ENCODE data around the gene PHRF1.

PHRF1 gene

DNA sequence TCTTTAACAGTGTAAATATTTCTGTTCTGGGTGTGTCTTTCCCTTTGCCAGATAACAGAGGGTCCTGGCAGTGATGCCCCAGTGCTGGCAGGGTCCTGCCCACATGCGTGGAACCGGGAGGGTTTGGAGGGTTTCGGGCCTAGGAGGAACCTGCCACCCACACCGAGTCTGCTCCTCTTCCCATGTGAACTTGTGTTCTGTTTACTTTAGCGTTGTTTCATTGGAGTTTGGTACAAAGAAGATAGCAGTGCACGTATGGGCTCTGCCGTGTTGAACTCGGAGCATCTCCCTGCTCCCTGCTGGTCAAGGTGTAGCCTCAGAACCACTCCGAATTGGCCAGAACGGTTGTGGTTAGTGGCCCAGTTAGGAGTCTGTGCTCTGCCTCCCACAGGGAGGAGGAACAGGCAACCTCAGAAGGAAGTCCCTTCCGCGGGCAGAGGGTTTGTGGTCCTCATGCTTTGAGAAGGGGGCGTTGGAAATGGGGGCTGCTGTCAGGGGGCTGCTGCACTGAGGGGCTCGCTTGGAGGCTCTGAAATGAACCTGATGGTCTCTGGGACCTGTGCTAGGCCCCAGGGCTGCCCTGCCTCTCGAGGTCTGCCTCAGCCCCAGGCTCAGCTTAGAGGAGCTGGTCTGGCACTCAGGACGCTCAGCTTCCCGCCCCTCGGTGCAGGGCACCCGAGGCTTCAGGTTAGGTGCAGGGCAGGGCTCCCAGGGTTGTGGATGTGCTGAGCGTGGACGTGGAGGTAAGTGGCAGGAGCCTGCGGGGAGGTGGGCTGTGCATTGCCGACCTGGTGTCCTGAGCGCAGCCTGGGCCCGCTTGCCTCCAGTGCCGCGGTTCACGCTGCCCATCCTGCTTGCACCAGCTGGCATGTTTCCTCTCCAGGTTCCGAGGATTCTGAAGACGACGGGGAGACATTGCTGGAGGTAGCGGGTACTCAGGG lies 10.4 kb downstream of the PHRF1 start:
- Histone ChIP-seq H3K9ac (ENCODE audit: low read depth, low read length) (no peak overlapping the region), H3K27me3 (ENCODE audit: insufficient read depth, low read length) (no peaks in the 10 kb centered on the region), H3K4me3 (ENCODE audit: low read length) (no peak overlapping the region), H3K9me3 (ENCODE audit: insufficient read depth, low read depth, low read length) (no peaks in the 10 kb centered on the region), H3K27ac (ENCODE audit: low read length) (no peak overlapping the region), H3K36me3 (ENCODE audit: insufficient read depth, low read depth, low read length) (peaks cover 74% of the 10 kb centered on the region), H3K4me1 (ENCODE audit: insufficient read depth, low read length) (no peaks in the 10 kb centered on the region)

- H3K9ac ChIP-seq (ENCODE audit: low read depth, low read length) = no peak overlapping the region
- H3K36me3 ChIP-seq (ENCODE audit: insufficient read depth, low read depth, low read length) = peaks cover 72% of the 10 kb centered on the region
- no peak overlapping the region for H3K27ac ChIP-seq (ENCODE audit: low read length)
- no peaks in the 10 kb centered on the region for H3K9me3 ChIP-seq (ENCODE audit: insufficient read depth, low read depth, low read length)
- no peaks in the 10 kb centered on the region for H3K27me3 ChIP-seq (ENCODE audit: insufficient read depth, low read length)
- H3K4me3 ChIP-seq (ENCODE audit: low read length) = no peak overlapping the region
- H3K4me1 ChIP-seq (ENCODE audit: insufficient read depth, low read length) = no peaks in the 10 kb centered on the region
Observed at GRCh38 chr11:587546-587945, 11.3 kb downstream of the PHRF1 start.

GRCh38 chr11:587978-588380 lies 11.7 kb downstream of the PHRF1 start:
- Histone ChIP-seq H3K36me3 (ENCODE audit: insufficient read depth, low read depth, low read length) (peaks cover 77% of the 10 kb centered on the region), H3K9ac (ENCODE audit: low read depth, low read length) (no peak overlapping the region), H3K9me3 (ENCODE audit: insufficient read depth, low read depth, low read length) (no peaks in the 10 kb centered on the region), H3K4me3 (ENCODE audit: low read length) (no peak overlapping the region), H3K27me3 (ENCODE audit: insufficient read depth, low read length) (no peaks in the 10 kb centered on the region), H3K4me1 (ENCODE audit: insufficient read depth, low read length) (no peaks in the 10 kb centered on the region), H3K27ac (ENCODE audit: low read length) (no peak overlapping the region)

DNA sequence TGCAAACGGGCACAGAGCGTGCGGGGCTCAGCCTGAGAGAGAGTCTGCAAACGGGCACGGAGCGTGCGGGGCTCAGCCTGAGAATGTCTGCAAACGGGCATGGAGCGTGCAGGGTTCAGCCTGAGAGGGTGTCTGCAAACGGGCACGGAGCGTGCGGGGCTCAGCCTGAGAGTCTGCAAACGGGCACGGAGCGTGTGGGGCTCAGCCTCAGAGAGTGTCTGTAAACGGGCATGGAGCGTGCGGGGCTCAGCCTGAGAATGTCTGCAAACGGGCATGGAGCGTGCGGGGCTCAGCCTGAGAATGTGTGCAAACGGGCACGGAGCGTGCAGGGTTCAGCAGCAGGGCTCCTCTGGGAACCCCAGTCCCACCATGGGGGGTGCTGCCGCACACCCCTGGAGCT lies 13.5 kb downstream of the PHRF1 start:
- Histone ChIP-seq H3K9ac (ENCODE audit: low read depth, low read length) (no peak overlapping the region), H3K4me3 (ENCODE audit: low read length) (no peak overlapping the region), H3K9me3 (ENCODE audit: insufficient read depth, low read depth, low read length) (no peaks in the 10 kb centered on the region), H3K36me3 (ENCODE audit: insufficient read depth, low read depth, low read length) (peaks cover 82% of the 10 kb centered on the region), H3K27ac (ENCODE audit: low read length) (no peak overlapping the region), H3K4me1 (ENCODE audit: insufficient read depth, low read length) (no peaks in the 10 kb centered on the region), H3K27me3 (ENCODE audit: insufficient read depth, low read length) (no peaks in the 10 kb centered on the region)

GRCh38 chr11:590997-591396 lies 14.7 kb downstream of the PHRF1 start:
- H3K4me1 ChIP-seq (ENCODE audit: insufficient read depth, low read length) = no peaks in the 10 kb centered on the region
- H3K9ac ChIP-seq (ENCODE audit: low read depth, low read length) = no peak overlapping the region
- no peak overlapping the region for H3K4me3 ChIP-seq (ENCODE audit: low read length)
- peaks cover 94% of the 10 kb centered on the region for H3K36me3 ChIP-seq (ENCODE audit: insufficient read depth, low read depth, low read length)
- H3K27ac ChIP-seq (ENCODE audit: low read length) = no peak overlapping the region
- H3K27me3 ChIP-seq (ENCODE audit: insufficient read depth, low read length) = no peaks in the 10 kb centered on the region
- no peaks in the 10 kb centered on the region for H3K9me3 ChIP-seq (ENCODE audit: insufficient read depth, low read depth, low read length)

- Histone ChIP-seq H3K27me3 (ENCODE audit: insufficient read depth, low read length) (no peaks in the 10 kb centered on the region), H3K27ac (ENCODE audit: low read length) (no peak overlapping the region), H3K9ac (ENCODE audit: low read depth, low read length) (no peak overlapping the region), H3K9me3 (ENCODE audit: insufficient read depth, low read depth, low read length) (no peaks in the 10 kb centered on the region), H3K4me3 (ENCODE audit: low read length) (no peak overlapping the region), H3K36me3 (ENCODE audit: insufficient read depth, low read depth, low read length) (peaks cover 93% of the 10 kb centered on the region), H3K4me1 (ENCODE audit: insufficient read depth, low read length) (no peaks in the 10 kb centered on the region)
Observed at GRCh38 chr11:592501-592900, 16.2 kb downstream of the PHRF1 start.

- Histone ChIP-seq H3K27me3 (ENCODE audit: insufficient read depth, low read length) (no peaks in the 10 kb centered on the region), H3K9ac (ENCODE audit: low read depth, low read length) (no peak overlapping the region), H3K9me3 (ENCODE audit: insufficient read depth, low read depth, low read length) (no peaks in the 10 kb centered on the region), H3K4me3 (ENCODE audit: low read length) (no peak overlapping the region), H3K36me3 (ENCODE audit: insufficient read depth, low read depth, low read length) (peaks cover 92% of the 10 kb centered on the region), H3K27ac (ENCODE audit: low read length) (no peak overlapping the region), H3K4me1 (ENCODE audit: insufficient read depth, low read length) (no peaks in the 10 kb centered on the region)
Observed at GRCh38 chr11:592918-593317, 16.6 kb downstream of the PHRF1 start.

GRCh38 chr11:593347-593746 lies 17.1 kb downstream of the PHRF1 start:
- H3K9ac ChIP-seq (ENCODE audit: low read depth, low read length) = no peak overlapping the region
- no peaks in the 10 kb centered on the region for H3K27me3 ChIP-seq (ENCODE audit: insufficient read depth, low read length)
- H3K4me1 ChIP-seq (ENCODE audit: insufficient read depth, low read length) = no peaks in the 10 kb centered on the region
- H3K9me3 ChIP-seq (ENCODE audit: insufficient read depth, low read depth, low read length) = no peaks in the 10 kb centered on the region
- no peak overlapping the region for H3K27ac ChIP-seq (ENCODE audit: low read length)
- no peak overlapping the region for H3K4me3 ChIP-seq (ENCODE audit: low read length)
- H3K36me3 ChIP-seq (ENCODE audit: insufficient read depth, low read depth, low read length) = peaks cover 92% of the 10 kb centered on the region

DNA sequence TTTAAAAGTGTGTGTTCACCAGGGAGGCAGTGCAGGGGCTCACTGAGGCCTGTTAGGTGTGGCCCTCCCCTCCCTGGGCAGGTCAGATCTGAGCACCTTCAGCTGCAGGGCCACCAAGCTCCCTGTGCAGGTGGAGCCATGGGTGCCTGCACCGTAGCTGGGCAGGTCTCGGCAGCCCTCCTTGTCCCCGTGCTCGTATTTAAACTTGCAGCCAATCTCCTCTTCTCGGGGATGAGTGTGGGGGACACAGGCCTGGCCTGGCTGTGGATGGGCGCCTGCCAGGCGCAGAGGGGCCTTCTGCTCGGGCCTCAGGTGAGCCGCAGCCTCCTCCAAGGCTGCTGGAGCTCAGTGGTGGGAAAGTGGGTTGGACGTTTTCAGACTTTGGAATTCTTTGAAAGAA lies 19.1 kb downstream of the PHRF1 start:
- Histone ChIP-seq H3K4me1 (ENCODE audit: insufficient read depth, low read length) (no peaks in the 10 kb centered on the region), H3K36me3 (ENCODE audit: insufficient read depth, low read depth, low read length) (peaks cover 93% of the 10 kb centered on the region), H3K27ac (ENCODE audit: low read length) (no peak overlapping the region), H3K9ac (ENCODE audit: low read depth, low read length) (no peak overlapping the region), H3K27me3 (ENCODE audit: insufficient read depth, low read length) (no peaks in the 10 kb centered on the region), H3K9me3 (ENCODE audit: insufficient read depth, low read depth, low read length) (no peaks in the 10 kb centered on the region), H3K4me3 (ENCODE audit: low read length) (no peak overlapping the region)

- H3K27ac ChIP-seq (ENCODE audit: low read length) = no peak overlapping the region
- no peaks in the 10 kb centered on the region for H3K9me3 ChIP-seq (ENCODE audit: insufficient read depth, low read depth, low read length)
- H3K36me3 ChIP-seq (ENCODE audit: insufficient read depth, low read depth, low read length) = peaks cover 89% of the 10 kb centered on the region
- no peak overlapping the region for H3K9ac ChIP-seq (ENCODE audit: low read depth, low read length)
- H3K4me3 ChIP-seq (ENCODE audit: low read length) = no peak overlapping the region
- no peaks in the 10 kb centered on the region for H3K27me3 ChIP-seq (ENCODE audit: insufficient read depth, low read length)
- no peaks in the 10 kb centered on the region for H3K4me1 ChIP-seq (ENCODE audit: insufficient read depth, low read length)
Observed at GRCh38 chr11:596374-596773, 20.1 kb downstream of the PHRF1 start.

DNA sequence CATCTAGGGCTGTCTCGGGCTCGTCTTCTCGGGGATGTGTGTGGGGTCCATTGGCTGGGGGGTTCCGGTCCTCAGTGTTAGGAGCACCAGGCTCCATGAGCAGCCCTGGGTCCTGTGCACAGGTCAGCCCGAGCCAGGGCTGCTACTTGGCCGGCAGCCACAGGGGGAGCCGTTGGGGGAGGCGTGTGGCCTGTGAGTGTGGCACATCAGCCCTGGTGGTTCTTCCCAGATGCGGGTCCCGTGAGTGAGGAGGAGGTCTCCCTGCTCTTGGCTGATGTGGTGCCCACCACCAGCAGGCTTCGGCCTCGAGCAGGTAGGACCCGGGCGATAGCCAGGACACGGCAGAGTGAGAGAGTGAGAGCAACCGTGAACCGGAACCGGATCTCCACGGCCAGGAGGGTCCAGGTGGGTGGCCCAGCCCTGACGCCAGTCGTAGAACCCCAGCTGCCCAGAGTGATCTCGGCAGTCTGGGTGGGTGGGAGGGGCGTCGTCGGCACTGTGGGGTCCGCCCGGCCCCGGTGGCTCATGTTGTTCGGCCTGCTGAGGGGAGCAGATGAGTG lies 21.0 kb downstream of the PHRF1 start:
- no peak overlapping the region for H3K9ac ChIP-seq (ENCODE audit: low read depth, low read length)
- no peaks in the 10 kb centered on the region for H3K27me3 ChIP-seq (ENCODE audit: insufficient read depth, low read length)
- no peaks in the 10 kb centered on the region for H3K9me3 ChIP-seq (ENCODE audit: insufficient read depth, low read depth, low read length)
- peaks cover 91% of the 10 kb centered on the region for H3K36me3 ChIP-seq (ENCODE audit: insufficient read depth, low read depth, low read length)
- H3K27ac ChIP-seq (ENCODE audit: low read length) = no peak overlapping the region
- no peaks in the 10 kb centered on the region for H3K4me1 ChIP-seq (ENCODE audit: insufficient read depth, low read length)
- no peak overlapping the region for H3K4me3 ChIP-seq (ENCODE audit: low read length)

GRCh38 chr11:598005-598680 lies 21.9 kb downstream of the PHRF1 start:
- H3K9ac ChIP-seq (ENCODE audit: low read depth, low read length) = no peak overlapping the region
- H3K4me1 ChIP-seq (ENCODE audit: insufficient read depth, low read length) = no peaks in the 10 kb centered on the region
- H3K27ac ChIP-seq (ENCODE audit: low read length) = no peak overlapping the region
- peaks cover 91% of the 10 kb centered on the region for H3K36me3 ChIP-seq (ENCODE audit: insufficient read depth, low read depth, low read length)
- no peak overlapping the region for H3K4me3 ChIP-seq (ENCODE audit: low read length)
- no peaks in the 10 kb centered on the region for H3K9me3 ChIP-seq (ENCODE audit: insufficient read depth, low read depth, low read length)
- no peaks in the 10 kb centered on the region for H3K27me3 ChIP-seq (ENCODE audit: insufficient read depth, low read length)

All from iPS-20b (cell line).